Lower leg skin (tissue), 4 donors: ENCODE measurements around the gene VPS16. TPM values are rescaled to one million over a fixed set of nuclear protein-coding genes. Genes with fewer than 3 reads are reported as not detected.
"Not testable (repeated sequence)": the region's sequence is repeated elsewhere in the genome, so short reads cannot be mapped to it uniquely, and the experiment has no call there.

Experiments used
- DNase-seq, 2 donors: peaks; one replicate each; pipeline ENCODE4 v3.0.0-alpha.2; 2019; ENCODE audit warnings: low spot score in 2 of 2
- H3K4me3 ChIP-seq: fragments of 200-600 bp; sonication (generic); 2 replicates; pipeline ENCODE4 v1.5.1; 2017; ENCODE audit warnings: mild to moderate bottlenecking, low read depth; ENCODE audit not compliant: poor library complexity, severe bottlenecking
- CTCF ChIP-seq, 3 donors: fragments of 450-650 bp; IDR thresholded peaks; one replicate each; pipeline ENCODE4 v1.5.1; 2016; ENCODE audit warnings: antibody characterized with exemption in 3 of 3, mild to moderate bottlenecking in 3 of 3, moderate library complexity in 2 of 3
- POLR2A ChIP-seq, 2 donors: fragments of 450-650 bp; IDR thresholded peaks; one replicate each; pipeline ENCODE4 v1.6.1; 2016 to 2017; ENCODE audit warnings: antibody characterized with exemption in 2 of 2, mild to moderate bottlenecking in 1 of 2, moderate library complexity in 1 of 2
- WGBS, 2 donors: methylation state at CpG; one replicate each; pipeline ENCODE4 v1.1.5; 2018; 5-methylcytosine and 5-hydroxymethylcytosine counted together
- intact Hi-C: fragments of 100-400 bp; cut with DNase I; formaldehyde crosslinking; loops from one replicate; pipeline ENCODE4 v1.15.0; 2023; ENCODE audit warnings: low total_unique reads
- total RNA-seq, 4 donors: library from RNA; depleted of rRNA; stranded (reverse); fragments of >200 nt; gene quantifications; one replicate each; pipeline ENCODE4 v1.1.0, GENCODE V29; 2016

The VPS16 gene
- total RNA-seq, 4 donors from 2014 or later: 34.9 to 39.2 (median 37.7) TPM

GRCh38 chr20:2825761-2826160 is 14.8 kb upstream of the VPS16 start:
- intact Hi-C loops: no loop called here
- 90 to 92% methylated on average over 2 of the region's 2 CpGs for WGBS, 2 donors
- TF ChIP-seq CTCF (IDR thresholded peaks at IDR 0.05): no peak
- no peak for TF ChIP-seq POLR2A (IDR thresholded peaks at IDR 0.05)

GRCh38 chr20:2826655-2827054 is 13.9 kb upstream of the VPS16 start:
- 83 to 85% methylated on average over 4 of the region's 4 CpGs for WGBS, 2 donors
- H3K4me3 ChIP-seq: no peak overlapping the region
- no peak for DNase-seq
- TF ChIP-seq POLR2A (IDR thresholded peaks at IDR 0.05) (no peak), CTCF (IDR thresholded peaks at IDR 0.05) (no peak)
- intact Hi-C loops: no loop called here

More at GRCh38 chr20:2825761-2826160, 14.8 kb upstream of the VPS16 start:
- H3K4me3 ChIP-seq: no peak overlapping the region
- no peak for DNase-seq

- intact Hi-C loops: no loop called here
- 66 to 73% methylated on average over 6 of the region's 6 CpGs for WGBS, 2 donors
- DNase-seq: peak in 1 of 2 donors; percentile 60
- H3K4me3 ChIP-seq: no peak overlapping the region
- TF ChIP-seq CTCF (IDR thresholded peaks at IDR 0.05): no peak
- TF ChIP-seq POLR2A (IDR thresholded peaks at IDR 0.05): no peak
These were observed 11.2 kb upstream of the VPS16 start for GRCh38 chr20:2829376-2829775.

GRCh38 chr20:2831206-2831605 is 9.3 kb upstream of the VPS16 start:
- WGBS, 2 donors: 78 to 82% methylated on average over 7 of the region's 7 CpGs
- H3K4me3 ChIP-seq, intact Hi-C loops: not testable (repeated sequence)
- DNase-seq: peak in 1 of 2 donors; percentile 56

- no peak overlapping the region for H3K4me3 ChIP-seq
- TF ChIP-seq POLR2A (IDR thresholded peaks at IDR 0.05): no peak
- no peak for TF ChIP-seq CTCF (IDR thresholded peaks at IDR 0.05)
- no peak for DNase-seq
- WGBS, 2 donors: 80 to 85% methylated on average over 1 of the region's 1 CpG
- intact Hi-C loops: no loop called here
These were observed 6.8 kb upstream of the VPS16 start for GRCh38 chr20:2833761-2834160.

- TF ChIP-seq POLR2A (IDR thresholded peaks at IDR 0.05) (no peak), CTCF (IDR thresholded peaks at IDR 0.05) (no peak)
- no peak overlapping the region for H3K4me3 ChIP-seq
- intact Hi-C loops: no loop called here
- DNase-seq: peak in 1 of 2 donors; percentile 56
- WGBS, 2 donors: 94 to 97% methylated on average over 14 of the region's 14 CpGs
These were observed 6.0 kb upstream of the VPS16 start for GRCh38 chr20:2834401-2835110.
